Activated T-cell treated with anti-CD3 and anti-CD28 coated beads for 48 hours (primary cell): ENCODE measurements around the gene OTOGL.

ENCODE experiments used
- DNase-seq: peaks from one replicate; pipeline ENCODE4 v3.0.0-alpha.2; 2020; ENCODE audit warnings: low read depth

OTOGL gene

DNA sequence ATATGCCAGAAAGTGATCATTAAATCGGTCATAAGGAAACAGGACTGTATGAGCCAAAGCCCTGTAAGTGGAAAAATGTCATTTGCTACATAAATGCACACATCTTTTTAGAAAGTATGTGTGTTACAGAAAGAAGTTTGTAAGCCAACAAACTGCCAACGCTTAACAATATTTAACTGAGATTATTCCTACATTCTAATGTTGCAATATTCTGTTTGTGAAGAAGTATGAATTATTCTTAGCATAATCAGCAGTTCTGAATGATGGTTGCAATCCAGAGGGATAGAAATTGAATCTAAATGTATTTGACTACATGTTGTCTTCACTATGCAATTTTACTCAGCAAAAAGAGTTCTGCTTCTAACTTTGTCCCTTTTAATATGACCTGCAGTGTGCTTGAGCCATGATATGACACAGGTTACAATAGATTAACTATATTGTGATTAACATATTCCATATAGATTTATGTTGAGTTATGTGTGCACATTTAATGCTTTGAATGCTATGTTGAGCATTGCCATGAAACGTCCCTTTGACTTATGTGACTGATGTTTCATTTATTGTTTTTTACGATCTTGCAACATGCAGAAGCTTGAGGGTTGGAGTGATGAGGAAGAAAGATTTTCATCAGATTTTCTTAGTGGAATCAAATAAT, 277.9 kb downstream of the OTOGL start:
- no peak for DNase-seq

DNA sequence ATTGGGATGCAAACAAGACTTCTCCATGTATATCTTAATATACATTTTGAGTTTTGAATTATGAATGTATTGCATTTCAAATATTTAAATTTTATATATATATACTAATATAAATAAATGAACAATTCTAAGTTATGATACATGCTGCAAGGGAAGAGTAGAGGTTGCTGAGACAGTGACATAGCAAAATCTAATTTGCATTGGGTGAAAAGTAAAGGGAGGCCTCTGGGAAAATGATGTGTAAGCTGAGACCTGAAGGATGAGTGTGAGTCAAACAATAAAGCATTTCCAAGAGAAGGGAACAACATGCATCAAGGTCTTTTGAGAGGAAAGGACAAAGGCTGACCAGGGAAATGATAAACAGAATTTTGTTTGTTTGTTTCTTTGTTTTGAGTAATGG, 281.8 kb downstream of the OTOGL start:
- DNase-seq: no peak

DNA sequence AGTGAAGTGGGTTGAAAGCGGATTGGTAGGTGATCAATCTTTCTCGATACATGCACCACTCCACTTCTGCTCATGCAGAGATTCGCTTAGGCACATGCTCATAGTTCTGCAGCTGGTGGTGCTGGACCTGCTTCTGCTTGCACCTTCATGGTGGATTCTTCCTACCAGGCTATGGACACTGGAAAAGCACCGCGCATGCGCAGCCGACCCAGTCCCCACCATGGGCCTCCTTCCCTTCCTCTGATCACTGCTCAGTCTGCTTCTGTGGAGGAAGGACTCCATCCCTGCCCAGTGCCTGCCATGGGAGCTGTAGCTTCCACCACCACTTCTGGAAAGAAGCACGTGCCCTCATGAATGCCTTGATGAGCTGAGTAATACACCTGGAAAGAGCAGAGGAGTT, 282.9 kb downstream of the OTOGL start:
- DNase-seq: no peak

DNA sequence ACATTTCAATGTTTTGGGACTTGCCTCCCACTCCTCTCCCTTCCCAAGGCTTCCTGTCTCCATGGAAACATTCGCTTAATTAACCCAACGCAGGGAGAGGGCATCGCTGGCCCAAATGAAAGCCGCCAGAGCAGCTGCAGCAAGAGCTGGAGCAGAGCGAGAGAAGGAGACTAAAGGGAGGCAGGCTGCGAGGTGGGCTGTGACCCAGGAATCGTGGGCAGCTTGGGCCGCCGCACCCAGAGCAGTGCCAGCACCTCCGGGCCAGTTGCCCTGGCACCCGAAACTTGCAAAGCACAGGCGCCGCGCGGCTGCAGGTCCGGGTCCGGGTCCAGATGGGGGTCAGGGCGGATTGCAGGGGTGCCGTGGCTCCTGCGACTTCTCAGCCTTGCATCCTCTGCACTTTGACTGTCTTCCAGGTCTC, 301.2 kb downstream of the OTOGL start:
- DNase-seq: no peak

DNA sequence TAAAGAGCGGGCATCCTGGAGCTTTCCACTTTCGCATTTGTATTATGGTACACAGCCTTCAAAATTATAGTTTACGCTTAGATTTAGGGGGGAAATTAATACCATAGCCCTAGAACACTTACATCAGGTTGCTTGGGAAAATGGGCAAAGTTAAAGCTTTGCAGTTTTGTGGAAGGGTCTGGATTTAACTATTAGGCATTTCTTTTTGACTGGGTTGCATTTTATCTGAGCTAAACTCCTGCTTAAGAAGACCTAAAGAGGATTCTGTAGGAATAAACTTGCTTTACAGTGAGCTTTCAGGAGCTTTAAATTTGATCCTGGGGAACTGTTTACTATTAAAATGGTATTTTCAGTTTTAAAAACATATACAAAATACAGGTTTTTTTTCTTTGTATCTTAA, 301.9 kb downstream of the OTOGL start:
- no peak for DNase-seq

DNA sequence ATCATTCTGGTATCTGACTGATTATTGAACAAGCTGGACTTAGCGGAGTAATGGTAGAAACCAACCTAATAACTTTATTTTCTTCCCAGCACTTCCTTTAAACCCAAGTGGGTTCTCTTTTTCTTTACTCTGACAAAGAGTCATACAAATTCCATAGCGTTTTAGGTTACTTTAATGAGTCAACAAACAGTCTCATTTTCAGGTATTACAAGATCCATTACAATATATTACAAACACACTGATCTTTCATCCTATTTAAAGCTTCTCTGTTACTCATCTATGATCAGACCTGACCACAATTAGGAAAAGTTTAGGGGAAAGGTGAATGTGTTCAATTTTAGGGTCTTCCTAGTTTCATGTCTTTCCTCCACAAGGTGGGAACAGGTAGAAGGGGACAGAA, 305.3 kb downstream of the OTOGL start:
- no peak for DNase-seq

DNA sequence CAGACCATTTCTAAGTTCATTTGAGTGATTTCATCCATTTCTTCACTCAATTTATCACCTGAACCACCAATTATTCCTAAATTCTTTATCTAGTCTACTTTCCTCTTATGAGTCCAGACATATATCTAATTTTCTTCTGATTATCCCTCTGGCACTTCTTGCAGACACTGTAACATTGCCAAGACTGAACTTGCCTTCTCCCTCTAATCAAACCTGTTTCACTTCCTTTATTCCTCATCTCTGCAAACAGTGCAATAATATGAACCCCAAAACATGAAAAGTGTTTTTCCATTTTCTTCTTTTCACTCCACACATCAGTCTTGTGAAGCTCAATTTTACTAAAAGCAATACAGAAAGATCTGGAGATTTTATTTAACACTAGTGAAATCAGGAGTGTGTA, 306.9 kb downstream of the OTOGL start:
- DNase-seq: no peak

DNA sequence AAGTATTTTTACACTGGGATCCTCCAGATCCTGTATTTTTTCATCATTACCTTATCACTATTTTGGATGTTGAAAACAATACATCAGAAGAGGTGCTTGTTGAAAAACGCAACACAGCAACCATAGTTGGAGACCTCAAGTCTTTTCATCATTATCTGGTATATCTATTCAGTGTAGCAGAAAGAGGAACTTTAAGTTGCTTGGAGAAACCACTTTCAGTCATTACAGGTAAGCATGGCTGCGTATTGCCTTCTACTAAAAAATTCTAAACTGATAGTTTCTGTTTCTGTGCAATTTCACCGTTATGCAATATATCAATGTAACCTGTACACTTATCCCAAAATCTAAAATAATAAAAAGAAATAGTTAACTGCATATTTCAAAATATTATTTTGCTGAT, 312.4 kb downstream of the OTOGL start:
- no peak for DNase-seq

DNA sequence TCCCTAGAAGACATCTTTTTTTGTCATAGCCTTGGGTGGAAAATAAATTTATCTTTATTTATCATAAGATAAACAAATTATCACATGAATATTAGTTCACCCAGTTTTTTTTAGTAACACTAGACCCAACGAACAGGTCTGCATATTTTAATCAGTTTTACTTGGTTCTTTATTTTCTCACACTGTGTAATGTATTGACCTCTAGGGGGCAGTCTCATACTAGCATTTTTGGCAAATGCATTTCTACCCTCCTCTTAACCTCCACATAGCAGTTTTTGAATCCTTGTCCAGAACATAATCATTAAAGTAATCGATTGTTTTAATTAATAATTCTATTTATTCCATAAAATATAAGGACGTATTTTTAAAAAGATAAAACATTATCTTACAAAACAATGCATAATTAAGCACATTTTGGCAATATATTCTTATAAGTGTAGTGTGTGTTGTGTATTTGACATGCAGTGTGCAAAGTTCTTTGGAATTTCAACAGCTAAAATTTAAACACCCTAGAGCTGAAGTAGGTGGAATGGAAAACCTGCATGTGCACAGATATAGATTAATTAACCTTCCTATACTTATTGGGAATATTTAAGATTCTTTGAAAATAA, 313.1 kb downstream of the OTOGL start:
- no peak for DNase-seq

DNA sequence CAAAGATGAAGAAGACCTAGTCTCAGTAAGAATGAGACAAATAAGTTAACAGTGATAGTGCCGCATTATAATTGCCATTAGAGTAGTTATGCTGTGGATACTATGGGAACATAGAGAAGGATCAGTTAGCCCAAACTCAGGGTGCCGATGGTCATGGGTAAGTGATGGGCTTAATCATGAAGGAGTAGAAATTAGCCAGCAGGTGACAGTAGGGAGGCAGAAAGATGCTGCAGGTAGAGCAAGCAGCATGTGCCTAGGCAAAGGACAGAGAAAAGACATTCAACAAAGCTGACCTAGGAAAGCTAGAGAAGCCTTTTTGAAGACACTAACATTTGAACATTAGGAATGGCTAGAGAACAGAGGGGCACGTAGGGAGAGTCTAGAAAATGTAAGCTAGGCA, 314.1 kb downstream of the OTOGL start:
- no peak for DNase-seq

DNA sequence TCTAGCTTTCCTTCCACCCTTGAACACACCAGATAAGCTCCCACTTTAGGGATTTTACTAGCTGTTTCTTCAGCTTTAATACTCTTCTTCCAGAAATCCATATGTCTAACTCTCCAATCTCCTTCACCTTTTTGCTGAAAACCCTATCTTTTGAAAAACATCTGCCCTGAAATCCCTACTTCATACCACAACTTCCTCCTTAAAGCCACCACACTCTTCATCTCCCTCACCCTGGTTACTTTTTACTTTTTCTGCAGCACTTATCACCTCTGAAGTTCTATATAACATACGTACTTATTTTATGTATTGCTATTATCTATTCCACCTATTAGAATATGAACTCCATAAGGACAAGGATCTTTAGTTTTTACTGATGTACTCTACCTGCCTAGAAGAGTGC, 316.1 kb downstream of the OTOGL start:
- DNase-seq: no peak

DNA sequence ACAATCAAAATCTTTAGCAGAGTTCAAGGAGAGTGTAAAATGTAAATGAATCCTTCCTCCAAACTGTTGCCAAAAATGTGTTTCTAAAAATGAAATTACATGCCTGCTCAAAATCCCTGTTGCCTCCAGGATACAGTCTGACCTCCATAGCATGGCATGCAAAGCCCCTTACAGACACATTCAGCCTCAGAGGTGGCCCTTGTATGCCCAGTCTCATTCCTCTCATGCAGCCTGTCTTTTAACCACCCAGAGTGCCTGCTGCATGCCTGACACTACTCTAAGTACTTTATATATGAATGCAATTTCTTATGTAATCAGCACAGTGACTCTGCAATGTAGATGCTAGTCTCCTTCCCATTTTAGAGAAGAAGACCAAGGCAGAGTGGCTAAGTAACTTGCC, 320.3 kb downstream of the OTOGL start:
- DNase-seq: no peak

DNA sequence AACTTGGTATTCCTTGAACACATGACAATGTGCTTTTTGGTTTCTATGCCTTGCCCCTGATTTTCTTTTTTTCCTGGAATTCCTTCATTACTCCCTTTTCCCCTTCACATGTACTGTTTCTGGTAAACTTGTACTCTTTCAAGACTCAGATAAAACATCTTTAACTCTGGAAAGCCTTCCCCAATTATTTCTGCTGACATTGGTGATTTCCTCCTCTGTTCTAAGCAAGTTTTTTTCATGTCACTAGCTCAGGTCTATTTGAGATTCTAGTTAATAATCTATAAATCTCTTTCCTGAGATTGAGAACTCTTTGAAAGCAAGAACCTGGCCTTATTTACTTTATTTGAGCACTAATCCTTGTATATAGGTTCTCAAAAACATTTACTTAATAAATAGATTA, 320.7 kb downstream of the OTOGL start:
- DNase-seq: no peak

DNA sequence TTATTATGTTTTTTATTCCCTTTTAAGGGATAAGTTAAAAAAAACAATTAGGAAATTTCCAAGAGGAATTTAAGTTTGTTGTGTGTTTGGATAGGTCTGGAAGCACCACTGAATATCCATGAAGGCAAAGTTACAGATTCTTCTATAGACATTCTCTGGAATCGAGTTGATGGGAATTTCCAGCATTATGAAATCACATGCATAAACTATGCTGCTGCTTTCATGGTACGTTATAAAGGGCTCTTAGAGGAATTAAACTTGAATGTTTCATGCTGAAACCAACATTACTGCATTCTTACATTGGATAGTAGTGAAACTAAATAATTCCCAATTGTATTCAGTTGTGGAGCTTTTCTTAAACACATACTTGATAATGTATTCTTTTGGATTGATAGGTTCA, 323.2 kb downstream of the OTOGL start:
- no peak for DNase-seq
